SU-DHL-6 (cell line): ENCODE measurements around the gene LTC4S.

Experiments used
- H2AFZ ChIP-seq: fragments of 200-600 bp; sonication (generic); 2 replicates; pipeline ENCODE4 v1.6.1; 2014; ENCODE audit warnings: low read depth, mild to moderate bottlenecking, moderate library complexity, mixed read lengths, antibody characterized with exemption, low read length; ENCODE audit not compliant: severe bottlenecking
- H3F3A ChIP-seq: fragments of 200-600 bp; shearing (Covaris generic); 2 replicates; pipeline ENCODE4 v1.6.0; 2016; ENCODE audit warnings: antibody characterized with exemption, mild to moderate bottlenecking; ENCODE audit not compliant: insufficient read depth
- H3K27ac ChIP-seq: fragments of 200-600 bp; sonication (generic); 2 replicates; pipeline ENCODE4 v1.5.1; 2016; ENCODE audit warnings: low read depth, mild to moderate bottlenecking, low read length, moderate library complexity, mixed read lengths
- H3K27me3 ChIP-seq: fragments of 200-600 bp; sonication (generic), shearing (Covaris generic); 2 replicates; pipeline ENCODE4 v1.6.0; 2014; ENCODE audit warnings: mild to moderate bottlenecking, low read length
- H3K36me3 ChIP-seq: fragments of 200-600 bp; sonication (generic); 2 replicates; pipeline ENCODE4 v1.6.1; 2014; ENCODE audit warnings: mild to moderate bottlenecking, low read length, mixed read lengths
- H3K4me2 ChIP-seq: fragments of 300-600, 200-600 bp; shearing (Covaris generic), sonication (generic); 2 replicates; pipeline ENCODE4 v1.6.0; 2014; ENCODE audit warnings: low read length, low read depth, mild to moderate bottlenecking; ENCODE audit not compliant: poor library complexity, severe bottlenecking
- H3K4me3 ChIP-seq: fragments of 200-600 bp; sonication (generic); 2 replicates; pipeline ENCODE4 v1.5.1; 2014; ENCODE audit warnings: antibody characterized with exemption, low read length, mild to moderate bottlenecking, mixed read lengths; ENCODE audit not compliant: insufficient read depth, poor library complexity, severe bottlenecking
- H3K79me2 ChIP-seq: fragments of 200-600 bp; sonication (generic); 2 replicates; pipeline ENCODE4 v1.6.1; 2014; ENCODE audit warnings: mild to moderate bottlenecking, low read length, moderate library complexity; ENCODE audit not compliant: insufficient read depth
- H3K9ac ChIP-seq: fragments of 200-600 bp; sonication (generic); 2 replicates; pipeline ENCODE4 v1.7.0; 2014; ENCODE audit warnings: mild to moderate bottlenecking, low read length
- H3K9me2 ChIP-seq: fragments of 200-600 bp; sonication (generic); replicated peaks from 2 replicates; pipeline ENCODE4 v1.6.1; 2014; ENCODE audit warnings: low read length; ENCODE audit not compliant: insufficient read depth
- H3K9me3 ChIP-seq: fragments of 200-600 bp; sonication (generic); 2 replicates; pipeline ENCODE4 v1.6.1; 2014; ENCODE audit warnings: low read length, mixed read lengths; ENCODE audit not compliant: insufficient read depth
- H4K20me1 ChIP-seq: fragments of 200-600 bp; sonication (generic); 2 replicates; pipeline ENCODE4 v1.6.1; 2014; ENCODE audit warnings: low read depth, mild to moderate bottlenecking, antibody characterized with exemption, low read length, moderate library complexity, mixed read lengths
- CTCF ChIP-seq: fragments of 200-600 bp; sonication (generic); IDR thresholded peaks from one replicate; pipeline ENCODE4 v1.5.1; 2017; ENCODE audit warnings: antibody characterized with exemption, mild to moderate bottlenecking, low read length, moderate library complexity; ENCODE audit not compliant: insufficient read depth, poor library complexity, severe bottlenecking
- EZH2phosphoT487 ChIP-seq: fragments of 200-600 bp; sonication (generic), shearing (Covaris generic); conservative IDR thresholded peaks from 2 replicates; pipeline ENCODE4 v1.6.1; 2018; ENCODE audit warnings: mild to moderate bottlenecking, antibody characterized with exemption, low read length, moderate library complexity, mixed read lengths

The LTC4S gene

DNA sequence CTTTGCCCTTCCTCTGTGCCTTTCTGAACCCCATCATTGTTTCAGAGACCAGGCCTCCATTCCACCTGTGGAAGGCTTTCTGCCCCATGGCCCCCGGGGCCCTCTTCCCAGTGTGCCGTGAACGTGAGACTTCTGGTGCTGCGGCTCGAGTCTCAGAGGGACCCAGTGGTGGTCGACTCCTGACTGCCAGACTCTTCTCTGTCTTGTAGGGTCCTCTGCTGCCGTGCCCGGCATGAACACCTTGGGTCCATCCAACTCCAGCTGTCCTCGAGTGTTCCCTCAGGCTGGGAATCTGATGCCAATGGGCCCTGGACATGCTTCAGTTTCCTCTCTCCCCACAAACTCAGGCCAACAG is 20.1 kb upstream of the LTC4S start:
- TF ChIP-seq CTCF (no peak), EZH2phosphoT487 (no peak)
- Histone ChIP-seq H3K9me2 (no peaks in the 10 kb centered on the region), H3F3A (no peaks in the 10 kb centered on the region), H3K4me2 (no peak overlapping the region), H3K9ac (no peak overlapping the region), H3K79me2 (no peaks in the 10 kb centered on the region), H3K27me3 (no peaks in the 10 kb centered on the region), H3K27ac (no peak overlapping the region), H2AFZ (no peak overlapping the region), H3K36me3 (peaks cover 3% of the 10 kb centered on the region; the same call in 1 of the 2 replicates), H4K20me1 (no peaks in the 10 kb centered on the region), H3K4me3 (no peak overlapping the region), H3K9me3 (no peaks in the 10 kb centered on the region)

GRCh38 chr5:179774442-179774841 is 19.3 kb upstream of the LTC4S start:
- Histone ChIP-seq H3K79me2 (no peaks in the 10 kb centered on the region), H3F3A (no peaks in the 10 kb centered on the region), H2AFZ (no peak overlapping the region), H3K9me2 (no peaks in the 10 kb centered on the region), H3K27ac (no peak overlapping the region), H3K36me3 (peaks cover 3% of the 10 kb centered on the region; the same call in 1 of the 2 replicates), H3K4me3 (no peak overlapping the region), H3K9me3 (no peaks in the 10 kb centered on the region), H3K9ac (no peak overlapping the region), H3K27me3 (no peaks in the 10 kb centered on the region), H3K4me2 (no peak overlapping the region), H4K20me1 (no peaks in the 10 kb centered on the region)
- TF ChIP-seq CTCF, result no peak
- TF ChIP-seq EZH2phosphoT487, result no peak

- H3K4me3 ChIP-seq, result no peak overlapping the region
- H3F3A ChIP-seq, result no peaks in the 10 kb centered on the region
- no peaks in the 10 kb centered on the region for H3K9me2 ChIP-seq
- no peak overlapping the region for H3K4me2 ChIP-seq
- no peaks in the 10 kb centered on the region for H4K20me1 ChIP-seq
- H3K27me3 ChIP-seq, result no peaks in the 10 kb centered on the region
- H2AFZ ChIP-seq, result no peak overlapping the region
- no peaks in the 10 kb centered on the region; the same call in 1 of the 2 replicates for H3K36me3 ChIP-seq
- no peak overlapping the region for H3K9ac ChIP-seq
- no peak for TF ChIP-seq EZH2phosphoT487
- H3K9me3 ChIP-seq, result no peaks in the 10 kb centered on the region
- H3K27ac ChIP-seq, result no peak overlapping the region
- H3K79me2 ChIP-seq, result no peaks in the 10 kb centered on the region
These were observed 17.3 kb upstream of the LTC4S start for GRCh38 chr5:179776411-179776938.

- H3K4me2 ChIP-seq, result no peak overlapping the region
- no peak for TF ChIP-seq CTCF
- no peak for TF ChIP-seq EZH2phosphoT487
- no peaks in the 10 kb centered on the region for H3K9me3 ChIP-seq
- no peaks in the 10 kb centered on the region for H3K79me2 ChIP-seq
- H3K9me2 ChIP-seq, result no peaks in the 10 kb centered on the region
- H4K20me1 ChIP-seq, result no peaks in the 10 kb centered on the region
- H3K27me3 ChIP-seq, result no peaks in the 10 kb centered on the region
- H3K9ac ChIP-seq, result no peak overlapping the region
- no peak overlapping the region for H3K27ac ChIP-seq
- no peak overlapping the region for H3K4me3 ChIP-seq
- H2AFZ ChIP-seq, result no peak overlapping the region
- H3F3A ChIP-seq, result no peaks in the 10 kb centered on the region
- H3K36me3 ChIP-seq, result no peaks in the 10 kb centered on the region; the same call in 1 of the 2 replicates
These were observed 16.3 kb upstream of the LTC4S start for GRCh38 chr5:179777456-179777855.
